T1000 (cell line): ENCODE data around the gene AMOTL2.
A peak's percentile ranks its signal among the peaks of the same experiment; 100 is the strongest.

Experiments
- DNase-seq: peaks from one replicate; lab custom pipeline; 2025; ENCODE audit warnings: mixed read lengths; lab: John Stamatoyannopoulos, UW

Gene AMOTL2

DNA sequence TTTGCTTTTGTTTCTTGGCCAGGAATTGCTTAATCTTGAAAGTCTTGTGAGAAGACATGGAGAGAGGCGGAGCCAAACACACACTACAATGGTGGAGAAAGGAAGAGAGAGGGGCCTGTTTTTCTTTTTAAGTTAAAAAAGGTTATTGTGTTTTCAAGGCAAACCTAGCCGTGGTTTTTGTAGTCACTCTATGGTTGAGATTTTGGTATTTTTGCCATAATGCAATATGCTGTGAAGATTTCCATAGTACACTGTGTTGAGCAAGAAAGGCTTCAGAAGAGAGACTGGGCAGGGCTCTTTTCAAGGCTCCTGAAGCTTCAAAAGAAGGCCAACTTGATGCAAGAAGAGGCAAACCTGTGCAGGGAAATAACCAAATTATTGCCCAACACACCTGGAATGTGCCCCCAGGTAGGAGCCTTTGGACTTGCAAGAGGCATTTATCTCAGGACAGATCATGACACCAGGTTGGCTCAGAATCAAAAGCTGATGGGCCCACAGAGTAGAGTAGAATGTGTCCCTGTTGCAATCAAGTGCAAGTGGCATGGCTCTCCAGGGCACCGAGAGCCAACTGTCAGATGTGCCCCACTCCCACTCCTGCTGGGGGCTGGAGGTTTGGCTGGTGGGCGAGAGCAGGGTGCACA, 22.1 kb downstream of the AMOTL2 start:
- DNase-seq: no peak

DNA sequence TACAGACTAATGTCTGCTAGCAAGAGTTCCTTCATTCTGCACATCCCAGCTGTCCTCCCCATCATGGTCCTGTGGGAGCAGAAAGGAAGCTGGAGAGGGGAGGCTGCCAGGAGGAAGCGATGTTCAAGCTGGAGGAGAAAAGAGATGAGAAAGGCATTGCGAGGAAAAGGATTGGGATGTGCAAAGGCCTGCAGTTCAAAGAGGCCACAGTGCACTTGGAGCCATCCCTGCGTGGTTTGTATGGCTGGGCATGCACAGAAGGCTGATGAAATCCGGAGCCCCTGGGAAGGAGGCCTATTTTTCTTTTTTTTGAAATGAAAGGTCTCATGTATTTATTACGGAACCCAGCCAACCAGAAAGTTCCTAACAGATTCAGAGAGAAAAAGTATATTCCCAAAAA, 22.8 kb downstream of the AMOTL2 start:
- DNase-seq: no peak

- no peak for DNase-seq
Measured at GRCh38 chr3:134350861-134351311, 23.4 kb downstream of the AMOTL2 start.

DNA sequence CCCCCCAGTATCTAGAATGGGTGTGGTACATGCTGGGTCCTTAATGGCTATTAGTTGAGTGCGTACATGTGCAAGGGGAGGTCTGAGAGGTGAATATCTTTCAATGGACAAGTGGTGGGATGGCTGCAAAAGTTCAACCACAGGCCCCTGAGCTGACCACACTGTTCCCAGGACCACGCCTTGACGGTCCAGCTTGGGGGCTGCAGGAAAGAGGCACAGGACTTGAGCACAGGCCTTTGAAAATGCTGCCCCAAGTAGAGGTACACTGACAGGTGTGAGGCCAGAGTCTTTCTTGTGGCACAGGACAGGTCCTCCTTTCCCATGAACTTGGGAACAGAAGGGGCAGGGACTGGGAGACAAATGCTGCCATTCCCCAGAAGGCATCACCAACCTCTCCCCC, 24.0 kb downstream of the AMOTL2 start:
- no peak for DNase-seq

GRCh38 chr3:134348524-134348923, 25.7 kb downstream of the AMOTL2 start:
- DNase-seq: peak; percentile 50

- no peak for DNase-seq
Measured at GRCh38 chr3:134347551-134347950, 26.7 kb downstream of the AMOTL2 start.

DNA sequence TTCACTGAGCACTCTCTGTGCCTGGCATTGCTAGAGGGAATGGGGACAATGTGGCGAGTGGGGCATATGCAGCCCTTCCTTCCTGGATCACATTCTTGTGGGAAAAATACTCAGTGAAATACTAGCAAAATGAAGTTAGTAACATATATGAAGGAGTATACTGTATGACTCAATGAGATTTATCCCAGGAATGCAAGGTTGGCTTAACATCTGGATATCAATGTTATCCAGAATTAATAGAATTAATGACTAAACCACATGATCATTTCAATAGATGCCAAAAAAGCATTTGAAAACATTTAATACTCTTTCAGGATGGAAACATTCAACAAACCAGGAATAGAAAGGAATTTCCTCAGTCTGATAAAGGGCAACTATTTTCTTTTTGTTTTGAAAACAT, 27.5 kb downstream of the AMOTL2 start:
- DNase-seq: no peak

DNA sequence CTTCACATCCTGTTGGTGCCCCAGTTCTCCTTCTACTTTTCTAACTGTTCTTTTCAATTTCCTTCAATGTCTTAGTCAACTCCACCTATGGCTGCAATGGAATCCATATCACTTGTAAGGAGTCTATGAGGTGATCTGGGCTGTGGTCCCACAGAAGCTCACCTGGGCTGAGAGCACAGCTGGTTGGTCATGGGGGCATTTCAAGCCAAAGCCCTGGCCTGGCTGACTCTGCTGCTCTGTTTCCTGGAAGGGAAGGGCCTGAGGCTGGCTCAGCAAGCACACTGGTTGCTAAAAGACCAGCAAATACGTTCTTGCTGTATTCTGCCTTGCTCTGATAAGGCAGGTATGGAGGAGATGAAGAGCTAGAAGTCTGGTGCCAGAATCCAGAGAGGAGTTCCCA, 29.0 kb downstream of the AMOTL2 start:
- DNase-seq: no peak

- DNase-seq: no peak
Measured at GRCh38 chr3:134344560-134344959, 29.7 kb downstream of the AMOTL2 start.

DNA sequence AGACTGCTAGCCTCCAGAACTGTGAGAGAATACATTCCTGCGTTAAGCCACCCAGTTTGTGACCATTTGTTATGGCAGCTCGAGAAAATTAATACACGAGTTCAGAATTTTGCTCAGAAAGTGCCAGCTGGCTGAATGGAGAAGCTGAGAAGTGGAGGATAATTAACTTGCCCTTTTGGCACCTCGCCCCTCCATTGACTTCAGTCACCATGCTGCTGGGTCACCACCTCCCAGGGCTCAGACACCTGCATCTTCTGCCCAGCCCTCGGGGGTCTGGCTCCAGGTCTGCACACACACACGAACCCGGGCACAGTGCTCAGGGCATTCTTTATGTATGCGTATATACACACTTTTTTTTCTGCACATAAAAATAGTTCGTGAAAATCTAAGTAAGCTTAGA, 32.0 kb downstream of the AMOTL2 start:
- no peak for DNase-seq

DNA sequence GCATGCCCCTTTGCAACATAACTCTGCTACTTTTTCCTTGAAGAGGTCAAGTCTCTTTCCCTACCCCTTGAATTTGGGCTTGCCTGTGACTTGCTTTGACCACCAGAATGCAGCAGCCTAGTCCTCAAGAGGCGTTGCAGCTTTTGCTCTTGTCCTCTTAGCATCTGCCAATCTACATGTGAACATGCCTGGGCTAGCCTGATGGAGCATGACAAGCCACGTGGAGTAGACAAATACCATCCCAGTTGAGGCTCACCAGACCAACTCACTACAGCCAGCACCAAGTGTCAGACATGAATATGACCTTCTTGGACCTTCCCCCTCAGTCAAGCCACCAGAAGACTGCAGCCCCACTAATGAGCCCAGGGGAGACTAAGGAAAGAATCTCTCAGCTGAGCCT, 32.9 kb downstream of the AMOTL2 start:
- DNase-seq: no peak

- no peak for DNase-seq
Measured at GRCh38 chr3:134340982-134341365, 33.3 kb downstream of the AMOTL2 start.

- DNase-seq: no peak
Measured at GRCh38 chr3:134340362-134340981, 33.8 kb downstream of the AMOTL2 start.

GRCh38 chr3:134339913-134340312, 34.3 kb downstream of the AMOTL2 start:
- DNase-seq: no peak

GRCh38 chr3:134339331-134339730, 34.9 kb downstream of the AMOTL2 start:
- DNase-seq: no peak

- DNase-seq: no peak
Measured at GRCh38 chr3:134338516-134339261, 35.6 kb downstream of the AMOTL2 start.

GRCh38 chr3:134338201-134338512, 36.1 kb downstream of the AMOTL2 start:
- DNase-seq: no peak

GRCh38 chr3:134337511-134338200, 36.6 kb downstream of the AMOTL2 start:
- no peak for DNase-seq

- no peak for DNase-seq
Measured at GRCh38 chr3:134337071-134337482, 37.2 kb downstream of the AMOTL2 start.

DNA sequence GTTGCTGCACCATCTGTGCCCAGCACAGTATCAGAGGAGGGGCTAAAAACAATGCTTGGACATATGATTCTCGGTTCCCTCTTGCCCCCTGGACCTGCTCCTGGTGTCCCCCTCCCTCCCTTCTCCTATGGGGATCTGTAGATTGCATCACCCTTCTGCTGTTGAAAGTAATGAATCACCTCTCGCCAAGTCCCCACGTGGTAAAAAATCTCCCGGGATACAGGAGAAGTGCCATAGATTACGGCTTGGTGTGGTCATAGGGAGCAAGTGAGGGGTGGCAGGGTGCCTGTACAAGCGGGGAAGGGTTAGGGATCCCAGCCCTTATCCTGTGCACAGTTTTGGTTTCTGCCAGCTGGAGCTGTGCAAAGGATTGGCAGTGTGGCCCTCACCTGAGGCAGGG, 37.7 kb downstream of the AMOTL2 start:
- DNase-seq: peak; percentile 42

- no peak for DNase-seq
Measured at GRCh38 chr3:134334901-134335280, 39.4 kb downstream of the AMOTL2 start.

GRCh38 chr3:134334231-134334900, 39.9 kb downstream of the AMOTL2 start:
- DNase-seq: no peak
